OCI-M2 (cell line): Measurements from ENCODE around the gene PITPNB.

Experiments used
- DNase-seq: peaks from one replicate; lab custom pipeline; 2025; ENCODE audit not compliant: unreplicated experiment; lab: John Stamatoyannopoulos, UW

PITPNB gene

GRCh38 chr22:27919942-27920755 is 1.1 kb upstream of the PITPNB start:
- no peak for DNase-seq

GRCh38 chr22:27918341-27919221 is 475 bp downstream of the PITPNB start:
- no peak for DNase-seq

DNA sequence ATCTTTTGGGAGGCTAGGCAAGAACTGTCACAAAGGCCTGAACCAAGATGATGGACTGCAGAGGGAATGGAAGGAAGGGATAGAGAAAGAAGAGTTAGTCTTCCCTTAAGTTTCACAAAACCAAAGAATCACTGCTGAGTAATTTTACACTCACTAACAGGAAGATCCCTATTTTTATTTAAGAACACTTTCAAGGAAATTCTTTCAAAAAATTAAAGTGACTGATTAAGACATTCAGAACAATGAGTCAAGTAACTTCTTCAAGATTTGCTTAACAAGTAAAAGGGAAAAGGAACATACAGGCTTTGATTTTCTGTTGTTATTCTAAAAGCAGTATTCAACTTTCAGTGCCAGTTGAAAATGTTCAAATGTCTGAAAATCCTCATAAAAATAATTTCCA is 3.1 kb downstream of the PITPNB start:
- no peak for DNase-seq

DNA sequence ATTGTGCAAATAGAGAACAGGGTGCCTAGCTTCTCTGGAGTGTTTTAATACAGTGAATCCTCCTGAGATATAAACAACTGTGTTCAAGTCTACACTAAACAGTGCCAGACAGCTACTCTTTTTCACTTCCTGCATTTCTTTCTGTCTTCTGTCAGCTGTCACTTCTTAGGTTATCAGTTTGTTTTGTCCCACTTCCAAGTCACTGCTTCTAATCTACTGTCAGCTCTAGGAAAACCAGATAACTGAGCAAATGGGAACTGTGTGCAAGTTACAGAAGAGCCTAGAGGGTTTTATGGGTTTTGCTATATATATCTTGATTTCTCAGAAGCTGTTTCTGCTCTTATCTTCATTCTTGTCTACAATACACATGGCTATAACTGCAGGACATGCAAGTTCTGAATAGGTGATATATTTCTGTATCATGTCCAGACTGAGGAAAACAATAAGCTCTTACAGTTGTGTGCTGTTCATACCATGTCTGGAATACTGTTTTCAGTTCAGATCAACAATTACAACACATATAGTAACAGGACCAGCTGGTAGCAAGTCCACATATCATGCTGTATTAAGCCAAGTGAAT is 5.8 kb downstream of the PITPNB start:
- peak; percentile 44 for DNase-seq

DNA sequence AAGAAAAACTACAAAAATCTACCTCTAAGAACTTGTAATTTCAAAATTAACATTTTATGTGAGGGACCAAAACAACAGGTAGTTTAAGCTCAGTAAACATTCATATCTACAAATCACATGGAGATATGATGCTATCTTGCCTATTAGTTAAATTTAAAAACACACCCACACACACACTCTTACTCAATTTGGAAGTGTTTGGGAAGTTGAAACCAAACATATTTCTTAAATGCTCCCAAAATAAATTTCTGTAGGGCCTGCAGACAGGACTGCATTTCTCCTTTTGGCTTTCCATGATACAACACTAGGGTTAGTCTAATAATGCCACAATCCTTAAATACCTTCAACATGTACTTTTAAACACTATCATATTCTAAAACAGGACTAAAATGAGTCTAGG is 7.0 kb downstream of the PITPNB start:
- no peak for DNase-seq

- no peak for DNase-seq
Measured at GRCh38 chr22:27911330-27911729, 7.7 kb downstream of the PITPNB start.

DNA sequence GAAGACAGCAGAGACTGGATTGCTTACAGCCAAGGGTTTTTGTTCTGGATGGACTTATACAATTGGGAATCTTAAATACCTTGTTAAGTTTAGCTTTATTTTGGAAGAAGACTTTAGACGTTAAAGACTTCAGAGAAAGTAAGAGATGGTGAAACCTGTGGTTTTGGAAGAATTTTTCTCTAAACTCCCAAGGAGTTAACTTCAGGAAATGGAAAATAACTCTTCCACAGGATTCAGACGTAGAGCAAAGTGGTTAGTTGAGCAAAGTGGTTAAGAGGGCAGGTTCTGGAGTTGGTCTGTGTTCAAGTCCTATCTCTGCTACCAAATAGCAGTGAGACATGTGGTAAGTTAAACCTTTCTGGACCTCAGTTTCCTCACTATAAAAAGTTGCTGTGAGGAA is 12.8 kb downstream of the PITPNB start:
- no peak for DNase-seq

DNA sequence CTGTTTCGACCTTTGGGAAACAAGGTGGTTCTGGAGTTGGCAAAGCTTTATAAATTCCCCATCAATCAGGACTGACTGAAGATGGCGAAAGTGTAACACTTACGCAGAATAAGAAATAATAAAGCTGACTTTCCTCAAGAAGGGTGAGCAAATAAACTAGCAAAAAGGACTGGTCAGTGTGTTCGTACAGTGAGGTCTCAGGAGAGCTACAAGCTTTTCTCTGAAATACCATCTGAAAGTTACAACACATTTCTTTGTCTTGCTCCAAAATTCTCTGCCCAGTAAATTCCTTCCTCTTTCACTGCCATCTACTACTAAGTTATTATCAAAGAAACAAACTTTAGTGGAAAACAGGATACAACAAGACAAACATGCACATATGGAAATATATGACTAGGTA is 13.4 kb downstream of the PITPNB start:
- DNase-seq: no peak

DNA sequence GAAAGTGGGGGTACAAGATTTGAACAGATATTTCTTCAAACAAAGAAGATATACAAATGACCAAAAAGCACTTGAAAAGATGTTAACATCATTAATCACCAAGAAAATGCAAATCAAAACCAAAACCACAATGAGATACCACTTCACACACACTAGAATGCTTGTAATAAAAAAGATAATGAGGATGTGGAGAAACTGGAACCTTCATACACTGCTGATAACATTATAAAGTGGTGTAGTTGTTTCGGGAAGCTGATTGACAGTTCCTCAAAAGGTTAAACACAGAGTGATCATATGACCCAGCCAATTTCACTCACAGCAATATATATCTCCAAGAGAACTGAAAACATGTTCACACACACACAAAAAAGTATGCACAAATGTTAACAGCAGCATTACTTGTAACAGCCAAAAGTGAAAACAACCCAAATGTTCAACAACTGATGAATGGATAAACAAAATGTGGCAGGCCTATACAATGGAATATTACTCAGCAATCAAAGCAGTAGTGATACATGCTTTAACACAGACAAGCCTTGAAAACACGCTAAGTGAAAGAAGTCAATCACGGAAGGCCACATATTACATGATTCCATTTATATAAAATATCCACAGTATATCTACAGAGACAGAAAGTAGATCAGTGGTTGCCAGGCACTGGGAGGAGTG is 15.1 kb downstream of the PITPNB start:
- DNase-seq: no peak

DNA sequence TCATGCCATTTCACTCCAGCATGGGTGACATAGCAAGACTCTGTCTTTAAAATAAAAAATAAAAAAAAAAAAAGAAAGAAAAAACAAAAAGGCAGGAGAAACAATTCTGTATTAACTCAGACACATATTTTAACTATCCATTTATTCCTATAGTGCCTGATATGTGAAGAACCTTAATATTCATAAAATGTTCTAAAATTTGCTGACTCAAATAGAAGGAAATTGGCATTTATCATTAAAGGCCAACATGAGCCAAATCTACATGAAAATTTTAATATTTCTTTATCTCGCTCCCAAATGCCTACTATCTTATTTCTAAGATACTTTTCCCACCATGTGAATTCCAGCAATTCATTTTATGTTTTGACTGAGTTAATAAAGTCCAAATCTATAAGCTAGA is 18.9 kb downstream of the PITPNB start:
- no peak for DNase-seq

DNA sequence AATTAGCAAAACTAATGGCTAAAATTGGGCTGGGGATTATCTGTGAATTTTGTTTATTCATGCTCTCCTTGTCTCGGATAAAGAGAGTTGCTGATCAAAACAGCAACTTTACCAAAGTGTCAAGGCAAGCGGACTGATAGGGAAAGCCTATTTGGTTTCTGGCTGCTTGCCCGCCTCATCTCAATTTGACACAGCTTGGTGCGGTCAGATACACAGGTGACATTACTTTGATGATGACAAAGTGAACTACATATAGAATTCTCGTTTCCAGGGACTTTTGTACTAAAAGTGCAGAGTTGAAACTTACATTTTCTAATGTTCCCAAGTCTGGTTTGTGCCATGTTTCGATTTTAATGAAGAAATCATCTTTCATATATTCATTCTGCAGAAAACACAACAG is 22.8 kb downstream of the PITPNB start:
- no peak for DNase-seq

GRCh38 chr22:27895600-27895999 is 23.5 kb downstream of the PITPNB start:
- DNase-seq: no peak

- no peak for DNase-seq
Measured at GRCh38 chr22:27892811-27893210, 26.2 kb downstream of the PITPNB start.

- DNase-seq: no peak
Measured at GRCh38 chr22:27892064-27892463, 27.0 kb downstream of the PITPNB start.

- no peak for DNase-seq
Measured at GRCh38 chr22:27888310-27888709, 30.7 kb downstream of the PITPNB start.

DNA sequence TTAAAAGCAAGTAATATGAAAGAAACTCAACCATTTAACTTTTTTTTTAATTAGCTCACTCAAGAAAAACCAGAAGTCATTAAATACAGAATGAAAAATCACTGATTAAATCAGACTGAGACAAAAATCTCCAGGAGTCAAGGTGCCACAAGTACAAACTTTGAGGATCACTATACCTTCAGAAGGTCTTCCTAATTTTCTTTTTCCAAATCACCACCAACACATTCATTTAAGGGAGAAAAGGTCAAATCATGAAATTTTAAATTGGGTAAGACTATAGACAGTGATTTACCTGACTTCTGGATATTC is 32.3 kb downstream of the PITPNB start:
- no peak for DNase-seq

- no peak for DNase-seq
Measured at GRCh38 chr22:27885977-27886842, 32.8 kb downstream of the PITPNB start.

DNA sequence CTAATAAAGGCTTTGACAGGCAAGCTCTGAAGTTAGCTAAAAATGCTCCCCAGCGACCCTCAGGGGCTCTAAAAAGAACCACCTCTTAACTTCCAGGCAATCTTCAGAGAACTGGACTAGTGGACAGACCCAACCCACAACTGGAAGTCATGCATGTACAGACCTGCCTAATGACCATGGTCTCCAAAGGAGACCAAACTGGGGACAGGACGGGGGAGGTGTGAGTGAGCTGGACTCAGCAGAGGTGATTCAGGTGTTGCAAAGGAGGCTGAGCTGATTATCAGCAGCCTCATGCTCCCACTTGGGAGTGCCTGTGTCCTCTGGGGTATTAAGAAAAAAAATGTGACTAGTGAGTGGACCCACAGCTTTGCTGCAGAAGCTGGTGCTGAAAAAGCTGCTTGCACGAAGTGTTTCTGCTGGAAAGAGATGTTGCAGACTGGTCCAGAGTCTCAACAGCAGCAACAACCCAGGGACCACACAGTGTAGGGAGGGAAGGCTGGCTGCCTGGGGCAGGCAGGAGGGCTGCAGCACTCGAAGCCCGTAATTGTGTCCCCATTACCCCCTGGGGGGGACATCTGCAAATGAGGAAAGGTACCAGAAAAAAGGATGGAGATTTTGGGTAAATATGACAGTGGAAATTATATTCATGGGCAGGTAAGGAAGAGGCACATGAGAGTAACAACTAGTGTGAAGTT is 35.3 kb downstream of the PITPNB start:
- DNase-seq: no peak

GRCh38 chr22:27882507-27883290 is 36.4 kb downstream of the PITPNB start:
- no peak for DNase-seq
